ENCODE data around the gene DEPDC7. TPM values are rescaled to one million over a fixed set of nuclear protein-coding genes. Genes with fewer than 3 reads are reported as not detected.
"Not testable (repeated sequence)": the region's sequence is repeated elsewhere in the genome, so short reads cannot be mapped to it uniquely, and the experiment has no call there.

DEPDC7 gene
- total and polyA plus RNA-seq, 5 donors, result 0.62 to 1.1 (median 0.97) TPM

DNA sequence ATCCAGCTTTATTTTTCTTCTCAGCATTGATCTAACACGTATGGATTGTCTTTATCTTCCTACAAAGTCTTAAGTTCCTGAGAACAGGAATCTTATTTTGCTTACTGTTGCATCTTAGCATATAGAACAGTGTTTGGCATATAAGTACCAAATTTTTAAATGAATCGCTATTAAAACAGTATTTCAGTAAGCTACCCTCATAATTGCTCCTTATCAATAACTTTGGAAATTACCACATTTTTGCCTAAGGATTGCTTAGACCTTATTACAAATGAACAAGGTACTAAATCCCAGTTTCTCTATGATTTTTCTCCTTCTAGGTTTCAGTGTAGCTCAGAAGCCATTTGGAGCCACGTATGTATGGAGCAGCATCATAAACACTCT is 9.7 kb downstream of the DEPDC7 start:
- no peaks in the 10 kb centered on the region for H3K9me3 ChIP-seq (ENCODE audit: control insufficient read depth, low read length)
- no peak overlapping the region for H3K27ac ChIP-seq (ENCODE audit: low read length)
- no peaks in the 10 kb centered on the region for H3K4me1 ChIP-seq (ENCODE audit: control insufficient read depth, insufficient read depth, low read length)
- WGBS, result 78% methylated on average over 3 of the region's 3 CpGs
- intact Hi-C loops (cut with DNase I), result no loop called here
- DNase-seq (no peak), ATAC-seq (no peak)
- no peaks in the 10 kb centered on the region for H3K27me3 ChIP-seq (ENCODE audit: control insufficient read depth, insufficient read depth)
- no peak overlapping the region for H3K4me3 ChIP-seq (ENCODE audit: low read length)

DNA sequence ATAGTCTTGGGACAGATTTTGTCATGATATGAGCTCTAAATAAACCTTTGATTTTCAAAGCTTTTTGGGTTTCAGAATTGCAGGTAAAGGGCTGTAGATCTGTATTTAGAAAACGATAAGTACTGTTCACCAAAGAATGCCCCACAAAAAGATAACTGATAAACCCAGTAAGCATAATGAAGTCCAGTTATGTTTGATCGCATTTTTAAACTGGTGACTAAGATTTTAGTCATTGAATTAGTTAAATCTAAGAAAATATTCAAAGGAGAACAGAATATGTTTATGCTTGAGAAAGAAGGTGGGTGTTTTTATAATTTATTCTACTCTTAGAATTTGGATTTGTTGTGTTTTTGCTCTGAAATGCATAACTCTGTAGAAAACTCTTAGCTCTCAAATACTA is 11.6 kb downstream of the DEPDC7 start:
- no peak overlapping the region for H3K27ac ChIP-seq (ENCODE audit: low read length)
- ATAC-seq, result no peak
- WGBS, result 83% methylated on average over 2 of the region's 2 CpGs

DNA sequence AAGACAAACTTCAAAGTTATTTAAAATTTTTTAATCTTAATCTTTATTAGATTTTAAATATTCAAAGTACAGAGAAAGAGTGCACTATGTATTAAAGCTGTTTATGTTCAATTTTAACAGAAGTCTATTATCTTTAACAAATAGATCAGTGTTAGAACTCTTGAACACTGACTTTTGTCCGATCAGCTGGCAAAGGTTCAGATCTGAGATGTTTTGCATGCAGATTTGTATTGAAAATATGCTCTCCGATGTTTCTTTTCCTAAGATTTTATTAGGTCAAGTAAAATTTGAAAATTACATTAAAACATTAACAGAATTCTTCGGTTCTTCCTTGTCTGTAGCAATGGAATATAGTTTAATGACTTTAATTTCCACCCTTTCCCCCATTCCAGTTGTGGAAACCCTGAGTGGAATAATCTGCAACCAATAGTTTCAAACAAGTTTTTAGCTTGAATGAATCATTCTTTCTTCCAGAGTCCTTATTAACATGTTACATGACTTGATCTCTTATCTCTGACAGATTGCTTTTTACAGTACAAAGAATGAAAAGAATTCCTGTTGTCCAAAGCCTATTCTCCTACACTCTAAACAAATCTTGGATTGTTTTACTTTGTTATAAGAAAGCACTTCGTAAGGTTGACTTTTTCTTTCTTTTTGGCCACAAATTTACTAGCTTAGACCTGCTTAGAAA is 12.3 kb downstream of the DEPDC7 start:
- no peak overlapping the region for H3K4me3 ChIP-seq (ENCODE audit: low read length)
- H3K27ac ChIP-seq (ENCODE audit: low read length), result no peak overlapping the region
- H3K4me1 ChIP-seq (ENCODE audit: control insufficient read depth, insufficient read depth, low read length), result no peaks in the 10 kb centered on the region
- no peak for DNase-seq
- intact Hi-C loops (cut with DNase I), result no loop called here
- no peaks in the 10 kb centered on the region for H3K27me3 ChIP-seq (ENCODE audit: control insufficient read depth, insufficient read depth)
- no peaks in the 10 kb centered on the region for H3K9me3 ChIP-seq (ENCODE audit: control insufficient read depth, low read length)
- ATAC-seq, result no peak
- 74% methylated on average over 4 of the region's 4 CpGs for WGBS

More for the DNA sequence above, 11.6 kb downstream of the DEPDC7 start:
- H3K27me3 ChIP-seq (ENCODE audit: control insufficient read depth, insufficient read depth), result no peaks in the 10 kb centered on the region
- H3K9me3 ChIP-seq (ENCODE audit: control insufficient read depth, low read length), result no peaks in the 10 kb centered on the region
- intact Hi-C loops (cut with DNase I), result no loop called here
- no peaks in the 10 kb centered on the region for H3K4me1 ChIP-seq (ENCODE audit: control insufficient read depth, insufficient read depth, low read length)
- H3K4me3 ChIP-seq (ENCODE audit: low read length), result no peak overlapping the region
- no peak for DNase-seq

DNA sequence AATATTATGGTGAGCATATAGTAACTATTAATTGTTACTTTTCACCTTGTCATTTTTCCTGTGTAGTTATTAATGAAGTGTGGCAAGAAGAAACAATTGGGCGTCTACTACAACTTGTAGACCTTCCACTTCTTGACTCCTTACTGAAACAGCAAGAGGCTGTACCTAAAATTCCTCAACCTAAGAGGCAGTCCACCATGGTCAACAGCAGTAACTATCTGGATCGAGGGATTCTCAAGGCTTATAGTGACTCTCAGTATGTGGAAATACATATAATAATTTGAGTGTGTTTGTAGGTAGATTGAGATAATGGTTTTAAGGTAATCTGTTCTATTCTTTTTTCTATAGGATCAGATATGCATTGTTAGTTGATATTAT is 12.8 kb downstream of the DEPDC7 start:
- no peak for DNase-seq
- Histone ChIP-seq H3K9me3 (ENCODE audit: control insufficient read depth, low read length) (no peaks in the 10 kb centered on the region), H3K27me3 (ENCODE audit: control insufficient read depth, insufficient read depth) (no peaks in the 10 kb centered on the region), H3K4me3 (ENCODE audit: low read length) (no peak overlapping the region), H3K27ac (ENCODE audit: low read length) (no peak overlapping the region), H3K4me1 (ENCODE audit: control insufficient read depth, insufficient read depth, low read length) (no peaks in the 10 kb centered on the region)
- WGBS, result 87% methylated on average over 2 of the region's 2 CpGs
- intact Hi-C loops (cut with DNase I), result no loop called here
- ATAC-seq, result no peak

DNA sequence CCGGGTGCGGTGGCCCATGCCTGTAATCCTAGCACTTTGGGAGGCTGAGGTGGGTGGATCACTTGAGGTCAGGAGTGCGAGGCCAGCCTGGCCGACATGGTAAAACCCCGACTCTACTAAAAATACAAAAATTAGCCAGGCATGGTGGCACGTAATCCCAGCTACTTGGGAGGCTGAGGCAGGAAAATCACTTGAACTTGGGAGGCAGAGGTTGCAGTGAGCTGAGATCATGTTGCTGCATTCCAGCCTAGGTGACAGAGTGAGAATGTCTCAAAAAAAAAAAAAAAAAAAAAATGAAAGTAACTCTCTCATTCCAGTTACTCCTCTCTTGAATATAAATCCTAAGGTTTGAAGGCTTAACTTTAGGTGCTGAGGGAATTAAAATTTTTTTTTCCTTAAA is 13.5 kb downstream of the DEPDC7 start:
- H3K27ac ChIP-seq (ENCODE audit: low read length); H3K4me1 ChIP-seq (ENCODE audit: control insufficient read depth, insufficient read depth, low read length); H3K9me3 ChIP-seq (ENCODE audit: control insufficient read depth, low read length); ATAC-seq; intact Hi-C loops (cut with DNase I); H3K4me3 ChIP-seq (ENCODE audit: low read length); DNase-seq; H3K27me3 ChIP-seq (ENCODE audit: control insufficient read depth, insufficient read depth): not testable (repeated sequence)
- WGBS, result 87% methylated on average over 6 of the region's 6 CpGs

DNA sequence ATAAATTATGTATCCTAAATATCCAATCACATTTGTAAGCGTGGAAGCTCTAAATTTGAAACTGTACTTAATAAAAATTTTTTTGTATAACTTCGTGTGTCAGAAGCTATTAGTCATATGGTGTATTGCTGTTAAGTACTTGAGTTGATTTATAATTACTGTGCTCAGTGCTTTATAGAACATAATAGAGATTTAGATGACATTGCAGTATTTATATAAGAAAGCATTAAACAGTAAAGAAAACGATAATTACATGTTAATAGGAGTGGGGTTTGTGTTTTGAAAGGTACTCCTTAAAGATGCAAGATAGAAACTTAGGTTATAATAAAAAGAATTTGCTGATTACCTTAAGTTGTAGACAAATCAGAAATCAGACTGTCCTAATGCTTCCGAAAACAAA is 17.8 kb downstream of the DEPDC7 start:
- 64% methylated on average over 4 of the region's 4 CpGs for WGBS
- no peaks in the 10 kb centered on the region for H3K27me3 ChIP-seq (ENCODE audit: control insufficient read depth, insufficient read depth)
- intact Hi-C loops (cut with DNase I), result no loop called here
- ATAC-seq, result no peak
- H3K4me3 ChIP-seq (ENCODE audit: low read length), result no peak overlapping the region
- no peaks in the 10 kb centered on the region for H3K4me1 ChIP-seq (ENCODE audit: control insufficient read depth, insufficient read depth, low read length)
- H3K9me3 ChIP-seq (ENCODE audit: control insufficient read depth, low read length), result no peaks in the 10 kb centered on the region
- DNase-seq, result no peak
- no peak overlapping the region for H3K27ac ChIP-seq (ENCODE audit: low read length)

DNA sequence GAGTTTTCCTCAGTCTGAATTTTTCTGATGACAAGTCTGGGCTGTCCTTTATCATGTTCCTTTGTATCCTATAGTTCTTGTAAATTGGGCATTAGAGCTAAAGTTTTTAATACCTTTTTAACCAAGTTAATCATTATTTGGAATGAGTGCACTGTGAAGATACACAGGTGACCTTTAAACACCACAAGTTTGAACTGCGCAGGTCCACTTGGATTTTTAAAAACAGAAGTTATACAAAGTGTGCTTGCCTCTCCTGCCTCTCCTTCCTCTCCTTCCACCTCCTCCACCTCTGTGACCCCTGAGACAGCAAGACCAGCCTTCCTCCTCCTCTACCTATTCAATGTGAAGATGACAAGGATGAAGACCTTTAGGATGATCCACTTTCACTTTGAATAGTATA is 19.3 kb downstream of the DEPDC7 start:
- no peaks in the 10 kb centered on the region for H3K9me3 ChIP-seq (ENCODE audit: control insufficient read depth, low read length)
- intact Hi-C loops (cut with DNase I), result no loop called here
- ATAC-seq, result no peak

DNA sequence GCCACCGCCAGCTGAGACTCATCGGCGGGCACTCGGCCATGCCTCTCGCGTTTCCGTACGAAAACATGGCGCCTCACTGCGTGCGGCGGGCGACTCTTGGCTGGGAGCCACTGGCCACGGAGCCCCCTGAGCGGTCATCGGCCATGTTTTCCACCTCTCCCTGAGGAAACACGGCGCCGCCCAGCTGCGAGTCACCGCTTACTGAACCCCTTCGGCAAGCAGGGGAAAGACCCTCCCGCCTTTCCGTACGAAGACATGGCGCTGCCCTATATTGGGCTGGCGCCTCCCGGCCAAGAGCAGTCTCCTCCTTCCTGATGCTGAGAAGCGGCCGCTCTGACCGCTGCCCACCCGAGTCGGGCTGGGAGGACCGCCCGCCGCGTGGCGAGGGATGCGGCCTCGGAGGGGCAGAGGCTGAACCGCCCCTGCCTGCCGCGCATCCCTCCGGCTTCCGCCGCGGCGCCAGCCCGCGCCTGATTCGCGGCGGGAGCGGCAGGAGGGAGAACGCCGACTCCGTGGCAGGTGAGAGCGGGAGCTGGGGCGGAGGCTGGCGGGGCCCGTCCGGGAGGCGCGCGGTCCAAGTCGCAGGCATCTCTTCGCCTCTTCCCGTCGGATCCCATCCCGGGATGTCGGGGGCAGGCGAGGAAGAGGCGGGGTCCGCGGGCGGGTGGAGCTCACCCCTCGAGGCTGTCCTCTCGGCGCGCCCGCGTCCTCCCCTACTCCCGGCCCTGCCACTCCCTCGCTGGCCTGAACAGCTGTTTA is 23.8 kb downstream of the DEPDC7 start, which contains the start of gene TCP11L1:
TSS of gene TCP11L1 (plus strand) at position 299 of the 759 bp plus-strand sequence. CDS start 4,202 bp downstream, outside the sequence.
- Histone ChIP-seq H3K27me3 (ENCODE audit: control insufficient read depth, insufficient read depth) (no peaks in the 10 kb centered on the region), H3K9me3 (ENCODE audit: control insufficient read depth, low read length) (no peaks in the 10 kb centered on the region), H3K4me3 (ENCODE audit: low read length) (peak within 1 kb of the TSS; percentile 78), H3K4me1 (ENCODE audit: control insufficient read depth, insufficient read depth, low read length) (no peaks in the 10 kb centered on the region), H3K27ac (ENCODE audit: low read length) (peak within 1 kb of the TSS; percentile 97)
- intact Hi-C loops (cut with DNase I), result loop anchor here in 1 of 4 donors (10.0 kb wide), 1 partner anchor 295 kb away; no protein-coding TSS in a partner anchor
- under 1% methylated on average over 84 of the region's 84 CpGs for WGBS
- ATAC-seq (peak; percentile 96 to 97), DNase-seq (peak; percentile 94 to 98 (median 95))

More for the DNA sequence above, 19.3 kb downstream of the DEPDC7 start:
- Histone ChIP-seq H3K27ac (ENCODE audit: low read length) (no peak overlapping the region), H3K4me3 (ENCODE audit: low read length) (no peak overlapping the region), H3K4me1 (ENCODE audit: control insufficient read depth, insufficient read depth, low read length) (no peaks in the 10 kb centered on the region), H3K27me3 (ENCODE audit: control insufficient read depth, insufficient read depth) (no peaks in the 10 kb centered on the region)
- no peak for DNase-seq
- WGBS, result 92% methylated on average over 1 of the region's 1 CpG

DNA sequence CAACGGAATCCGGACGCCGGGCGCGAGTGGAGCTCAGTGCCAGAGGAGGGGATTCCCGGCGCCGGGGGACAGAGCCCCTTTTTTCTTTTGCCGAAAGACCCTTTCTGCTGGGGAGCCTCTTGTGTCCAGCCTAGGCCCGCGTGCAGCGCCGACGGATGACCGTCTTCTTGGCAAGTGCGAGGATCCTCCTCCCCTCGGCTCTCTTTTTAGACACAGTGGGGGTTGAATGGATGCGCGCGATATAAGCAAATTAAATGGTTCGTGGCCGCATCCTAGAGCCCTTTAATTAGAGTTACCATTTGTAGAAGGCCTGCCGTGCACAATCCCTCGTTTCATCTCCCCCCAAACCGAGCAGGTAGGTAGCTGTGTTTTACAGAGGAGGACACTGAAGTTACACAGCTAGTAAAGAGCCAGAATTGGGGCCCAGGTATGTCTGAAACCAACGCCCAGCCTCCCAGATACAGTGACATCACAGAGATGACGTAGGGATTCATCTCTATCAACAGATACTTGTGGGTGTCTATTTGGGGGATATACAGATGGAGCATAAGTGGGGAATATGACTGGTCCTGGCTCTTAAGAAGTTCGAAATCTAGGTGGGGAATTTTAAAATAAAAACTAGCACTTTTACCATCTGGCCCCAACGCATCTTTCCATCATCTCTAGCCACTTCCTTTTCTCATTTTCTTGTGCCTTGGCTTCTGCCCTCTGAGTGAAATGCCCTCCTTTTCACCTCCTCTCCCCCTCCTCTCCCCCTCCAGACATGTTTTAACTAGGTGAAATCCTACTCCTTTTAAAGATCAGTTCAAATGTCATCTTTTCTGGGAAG is 24.6 kb downstream of the DEPDC7 start:
- 5% methylated on average over 30 of the region's 30 CpGs for WGBS
- DNase-seq (no peak), ATAC-seq (peak in 1 of 2 donors; percentile 34)
- Histone ChIP-seq H3K4me3 (ENCODE audit: low read length) (peak overlapping the region; percentile 78), H3K27ac (ENCODE audit: low read length) (peak overlapping the region; percentile 97), H3K27me3 (ENCODE audit: control insufficient read depth, insufficient read depth) (no peaks in the 10 kb centered on the region), H3K4me1 (ENCODE audit: control insufficient read depth, insufficient read depth, low read length) (no peaks in the 10 kb centered on the region), H3K9me3 (ENCODE audit: control insufficient read depth, low read length) (no peaks in the 10 kb centered on the region)
- intact Hi-C loops (cut with DNase I), result loop anchor here in 1 of 4 donors (10.0 kb wide), 1 partner anchor 295 kb away; no protein-coding TSS in a partner anchor

DNA sequence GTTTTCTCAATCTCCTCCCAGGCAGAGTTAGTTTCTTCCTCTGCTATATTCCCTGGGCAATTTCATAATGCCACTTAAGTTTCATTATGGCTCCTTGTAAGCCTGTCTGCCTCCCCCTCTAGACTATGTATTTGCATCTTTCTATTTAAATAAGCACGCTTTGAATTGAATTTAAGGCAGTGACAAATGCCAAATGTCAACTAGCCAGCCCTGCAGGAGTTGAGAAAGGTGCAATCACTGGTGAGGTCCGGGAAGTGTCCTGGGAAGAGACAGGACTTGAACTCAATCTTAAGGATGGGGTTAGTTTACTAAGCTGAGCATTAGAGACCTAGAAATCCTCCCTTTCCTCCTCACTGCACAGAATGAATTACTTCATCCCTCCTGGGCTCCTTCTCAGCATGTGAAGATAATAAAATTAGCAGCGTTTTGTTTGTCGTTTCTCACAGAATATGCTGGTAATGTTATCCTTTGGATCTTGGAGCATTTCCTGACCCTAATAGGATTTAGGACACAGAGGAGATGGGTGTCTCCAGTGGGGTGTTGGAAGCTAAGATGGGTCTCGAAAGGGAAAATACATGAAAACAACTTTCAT is 25.3 kb downstream of the DEPDC7 start:
- DNase-seq (no peak), ATAC-seq (no peak)
- Histone ChIP-seq H3K27me3 (ENCODE audit: control insufficient read depth, insufficient read depth) (no peaks in the 10 kb centered on the region), H3K4me3 (ENCODE audit: low read length) (peak overlapping the region; percentile 78), H3K4me1 (ENCODE audit: control insufficient read depth, insufficient read depth, low read length) (peaks cover 1% of the 10 kb centered on the region), H3K27ac (ENCODE audit: low read length) (no peak overlapping the region), H3K9me3 (ENCODE audit: control insufficient read depth, low read length) (no peaks in the 10 kb centered on the region)
- intact Hi-C loops (cut with DNase I), result loop anchor here in 1 of 4 donors (10.0 kb wide), 1 partner anchor 294 kb away; no protein-coding TSS in a partner anchor
- WGBS, result 47% methylated on average over 5 of the region's 5 CpGs
